Endothelial cell of umbilical vein (primary cell): ENCODE data around the gene FHIT. TPM values are rescaled to one million over a fixed set of nuclear protein-coding genes. Genes with fewer than 3 reads are reported as not detected.

Source experiments
- BruUV-seq: library from RNA; stranded (reverse); fragments of 400-500 nt; replicated peaks from 2 replicates; lab custom pipeline; 2021; lab: Mats Ljungman, UMichigan
- CTCF ChIA-PET: fragments of 300-600, 350-600 bp; sonication (Branson Sonifier 250); formaldehyde crosslinking; loops from one replicate; lab custom pipeline; 2021; ENCODE audit warnings: antibody characterized with exemption, inconsistent platforms; lab: Charles Lee
- POLR2A ChIA-PET: fragments of 300-600, 350-600 bp; sonication (Branson Sonifier 250); formaldehyde crosslinking; loops from one replicate; lab custom pipeline; 2021; ENCODE audit warnings: antibody characterized with exemption, inconsistent platforms; lab: Charles Lee
- DNase-seq: peaks from one replicate; pipeline ENCODE4 v3.0.0-alpha.2; 2011; ENCODE audit warnings: low read depth, low spot score
- FAIRE-seq: peaks from 2 replicates; lab custom pipeline; 2011; peaks lifted over from hg19 to GRCh38; lab: Jason Lieb, UNC
- H2AFZ ChIP-seq: 2 replicates; pipeline ENCODE4 v1.6.0; 2012; ENCODE audit warnings: low read depth, low read length, control low read depth, inconsistent platforms
- H3K27ac ChIP-seq: 2 replicates; pipeline ENCODE4 v1.5.1; 2011; ENCODE audit warnings: low read depth, mild to moderate bottlenecking, control low read depth, low read length, moderate library complexity; ENCODE audit not compliant: insufficient read depth
- H3K27me3 ChIP-seq, 2 experiments: 2 replicates each; pipeline versions ENCODE4 v1.6.0 to v1.6.1; 2011; ENCODE audit warnings: low read length in 2 of 2, mixed read lengths in 1 of 2; ENCODE audit not compliant: control insufficient read depth in 2 of 2, insufficient read depth in 2 of 2
- H3K36me3 ChIP-seq, 2 experiments: 2 replicates in 1 of 2; 3 replicates in 1 of 2; pipeline ENCODE4 v1.5.1; 2011; ENCODE audit warnings: low read length in 2 of 2, mild to moderate bottlenecking in 1 of 2, moderate library complexity in 1 of 2; ENCODE audit not compliant: control insufficient read depth in 2 of 2, insufficient read depth in 2 of 2; ENCODE audit errors: extremely low read depth in 1 of 2
- H3K4me1 ChIP-seq: 3 replicates; pipeline ENCODE4 v1.5.1; 2011; ENCODE audit warnings: mild to moderate bottlenecking, low read length; ENCODE audit not compliant: control insufficient read depth, insufficient read depth; ENCODE audit errors: extremely low read depth
- H3K4me2 ChIP-seq: 2 replicates; pipeline ENCODE4 v1.6.1; 2011; ENCODE audit warnings: low read length, control low read depth, mixed read lengths; ENCODE audit not compliant: insufficient read depth
- H3K4me3 ChIP-seq, 3 experiments: fragments of 200-600 bp in 1 of 3; sonication (generic), shearing (Covaris generic) in 1 of 3; replicated peaks in 1 of 3; 2 replicates each; pipeline ENCODE4 v1.5.1; 2011 to 2016; ENCODE audit warnings: control low read depth in 3 of 3, low read length in 3 of 3, mild to moderate bottlenecking in 2 of 3, inconsistent platforms in 1 of 3, low read depth in 1 of 3, moderate library complexity in 1 of 3; ENCODE audit not compliant: insufficient read depth in 1 of 3
- H3K79me2 ChIP-seq: 2 replicates; pipeline ENCODE4 v1.6.0; 2012; ENCODE audit warnings: low read length, inconsistent platforms; ENCODE audit not compliant: control insufficient read depth, insufficient read depth
- H3K9ac ChIP-seq: replicated peaks from 2 replicates; pipeline ENCODE3; 2011; ENCODE audit warnings: low read length, control low read depth; ENCODE audit not compliant: insufficient read depth; ENCODE audit errors: extremely low read depth
- H3K9me1 ChIP-seq: replicated peaks from 3 replicates; pipeline ENCODE4 v1.6.0; 2011; ENCODE audit warnings: mild to moderate bottlenecking, low read length; ENCODE audit not compliant: control insufficient read depth, insufficient read depth; ENCODE audit errors: extremely low read depth
- H3K9me3 ChIP-seq: replicated peaks from 2 replicates; pipeline ENCODE4 v1.5.1; 2012; ENCODE audit warnings: low read length, inconsistent platforms; ENCODE audit not compliant: control insufficient read depth, insufficient read depth
- H4K20me1 ChIP-seq: replicated peaks from 2 replicates; pipeline ENCODE3; 2011; ENCODE audit warnings: mild to moderate bottlenecking, low read length; ENCODE audit not compliant: control insufficient read depth, insufficient read depth; ENCODE audit errors: extremely low read depth
- EZH2 ChIP-seq: IDR thresholded peaks from 2 replicates; pipeline ENCODE4 v1.6.1; 2012; ENCODE audit warnings: borderline replicate concordance, low read depth, mild to moderate bottlenecking, moderate library complexity, low read length, inconsistent platforms; ENCODE audit not compliant: severe bottlenecking
- FOS ChIP-seq: IDR thresholded peaks from 2 replicates; pipeline ENCODE4 v1.6.1; 2011; ENCODE audit warnings: mild to moderate bottlenecking, low read length, moderate library complexity, borderline replicate concordance; ENCODE audit not compliant: insufficient read depth
- GATA2 ChIP-seq: IDR thresholded peaks from 2 replicates; pipeline ENCODE4 v1.7.0; 2011; ENCODE audit warnings: low read depth, mild to moderate bottlenecking, moderate library complexity, mixed read lengths, low read length; ENCODE audit not compliant: insufficient read length, insufficient read depth
- JUN ChIP-seq: IDR thresholded peaks from 2 replicates; pipeline ENCODE4 v1.6.1; 2011; ENCODE audit warnings: borderline replicate concordance, low read depth; ENCODE audit not compliant: insufficient read length, insufficient read depth
- MYC ChIP-seq: IDR thresholded peaks from one replicate; pipeline ENCODE4 v1.6.1; 2011; ENCODE audit warnings: mild to moderate bottlenecking, low read depth, low read length
- POLR2A ChIP-seq: IDR thresholded peaks from 2 replicates; pipeline ENCODE4 v1.6.1; 2012; ENCODE audit warnings: low read depth, mild to moderate bottlenecking, control low read depth, low read length
- POLR2AphosphoS5 ChIP-seq: IDR thresholded peaks from 2 replicates; pipeline ENCODE4 v1.6.1; 2012; ENCODE audit warnings: low read depth, mild to moderate bottlenecking, control low read depth, low read length, moderate library complexity; ENCODE audit not compliant: insufficient read depth
- dilution Hi-C: fragments of 300-500 bp; cut with MboI; formaldehyde crosslinking; loops from one replicate; pipeline ENCODE4 v1.15.0; 2019; ENCODE audit warnings: low sequenced_read_pairs; ENCODE audit not compliant: extremely low pct_ligation_motif_present
- intact Hi-C: fragments of 100-400 bp; cut with micrococcal nuclease; formaldehyde crosslinking; loops from one replicate; pipeline ENCODE4 v1.10.0; 2022
- polyA plus RNA-seq, 4 experiments: library from polyadenylated mRNA; depleted of rRNA in 3 of 4; stranded (reverse) in 3 of 4; unstranded in 1 of 4; fragments of >200 nt; gene quantifications; 2 replicates each; pipeline versions ENCODE4 v1.2.1 to v1.2.3, GENCODE V29; 2011 to 2012; ENCODE audit warnings: missing spikeins in 1 of 4
- total RNA-seq: library from RNA; stranded (reverse); gene quantifications from 2 replicates; pipeline ENCODE4 v1.2.3, GENCODE V29; 2021
- TF ChIP-seq, protein P1 (sequence below), 2 donors: IDR thresholded peaks; 1 replicate in 1 of 2; 2 replicates in 1 of 2; pipeline ENCODE4 v1.5.1; 2011; ENCODE audit warnings: low read length in 2 of 2, mild to moderate bottlenecking in 2 of 2, moderate library complexity in 2 of 2, control low read depth in 1 of 2, inconsistent platforms in 1 of 2, low read depth in 1 of 2; ENCODE audit not compliant: insufficient read depth in 1 of 2; ENCODE audit errors: extremely low read depth in 1 of 2
- TF ChIP-seq, protein P2 (sequence below): IDR thresholded peaks from 2 replicates; pipeline ENCODE4 v1.6.1; 2011; ENCODE audit not compliant: insufficient read depth, insufficient read length

FHIT gene
- total and polyA plus RNA-seq, 2 donors (not counting 3 experiments of a cell fraction or from before 2014, with no cell fraction given): 0.47 to 2.2 TPM

DNA sequence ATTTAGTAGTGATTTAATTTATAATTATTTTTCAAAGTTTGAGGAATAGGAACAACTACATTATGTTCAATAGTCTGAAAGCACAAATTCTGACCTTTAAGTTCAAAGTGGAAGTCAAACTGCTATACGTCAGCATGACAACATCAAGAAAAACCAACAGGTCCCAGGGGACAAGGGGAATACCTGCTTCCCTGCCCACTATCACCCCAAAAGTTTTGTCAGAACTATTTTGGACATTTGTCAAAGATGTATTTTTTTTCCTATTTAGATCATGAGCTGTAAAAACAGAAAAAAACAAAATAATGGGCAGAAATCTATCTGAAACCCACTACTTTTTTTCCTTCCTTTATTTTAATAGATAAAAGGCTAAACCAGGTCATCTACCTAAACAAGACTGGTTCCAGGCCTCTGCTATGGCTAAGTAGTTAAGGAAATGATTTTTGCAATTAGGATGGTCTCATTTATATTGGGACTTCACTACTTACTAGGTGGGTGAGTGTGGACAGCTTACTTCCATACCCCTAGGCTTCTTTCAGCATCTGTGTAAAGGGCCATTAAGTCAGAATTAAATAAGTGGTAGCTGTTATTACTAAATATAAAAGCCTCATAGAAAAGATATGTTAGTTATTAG lies 746.3 kb downstream of the FHIT start:
- no peak overlapping the region for H3K4me2 ChIP-seq
- no peak overlapping the region for H3K9ac ChIP-seq
- DNase-seq (no peak), FAIRE-seq (no peak)
- no peaks in the 10 kb centered on the region for H3K9me3 ChIP-seq
- H3K79me2 ChIP-seq: no peaks in the 10 kb centered on the region
- no peak overlapping the region for H3K27ac ChIP-seq
- BruUV-seq: no TSS peak
- ChIA-PET CTCF (no interaction called here), POLR2A (no interaction called here)
- dilution Hi-C loops (no loop called here), intact Hi-C loops (no loop called here)
- H3K36me3 ChIP-seq: no peaks in the 10 kb centered on the region
- no peaks in the 10 kb centered on the region for H3K9me1 ChIP-seq
- H3K27me3 ChIP-seq: no peaks in the 10 kb centered on the region
- no peaks in the 10 kb centered on the region for H3K4me1 ChIP-seq
- H2AFZ ChIP-seq: no peak overlapping the region
- H3K4me3 ChIP-seq: no peak overlapping the region
- H4K20me1 ChIP-seq: no peaks in the 10 kb centered on the region
- TF ChIP-seq, protein P1, sequence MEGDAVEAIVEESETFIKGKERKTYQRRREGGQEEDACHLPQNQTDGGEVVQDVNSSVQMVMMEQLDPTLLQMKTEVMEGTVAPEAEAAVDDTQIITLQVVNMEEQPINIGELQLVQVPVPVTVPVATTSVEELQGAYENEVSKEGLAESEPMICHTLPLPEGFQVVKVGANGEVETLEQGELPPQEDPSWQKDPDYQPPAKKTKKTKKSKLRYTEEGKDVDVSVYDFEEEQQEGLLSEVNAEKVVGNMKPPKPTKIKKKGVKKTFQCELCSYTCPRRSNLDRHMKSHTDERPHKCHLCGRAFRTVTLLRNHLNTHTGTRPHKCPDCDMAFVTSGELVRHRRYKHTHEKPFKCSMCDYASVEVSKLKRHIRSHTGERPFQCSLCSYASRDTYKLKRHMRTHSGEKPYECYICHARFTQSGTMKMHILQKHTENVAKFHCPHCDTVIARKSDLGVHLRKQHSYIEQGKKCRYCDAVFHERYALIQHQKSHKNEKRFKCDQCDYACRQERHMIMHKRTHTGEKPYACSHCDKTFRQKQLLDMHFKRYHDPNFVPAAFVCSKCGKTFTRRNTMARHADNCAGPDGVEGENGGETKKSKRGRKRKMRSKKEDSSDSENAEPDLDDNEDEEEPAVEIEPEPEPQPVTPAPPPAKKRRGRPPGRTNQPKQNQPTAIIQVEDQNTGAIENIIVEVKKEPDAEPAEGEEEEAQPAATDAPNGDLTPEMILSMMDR (IDR thresholded peaks at IDR 0.05; ENCODE audit: extremely low read depth in 1 of 2, insufficient read depth in 1 of 2, low read depth in 1 of 2, low read length in 2 of 2): no peak
- TF ChIP-seq GATA2 (no peak), MYC (no peak), POLR2A (no peak), FOS (no peak), POLR2AphosphoS5 (no peak), JUN (no peak), EZH2 (no peak)
- TF ChIP-seq, protein P2, sequence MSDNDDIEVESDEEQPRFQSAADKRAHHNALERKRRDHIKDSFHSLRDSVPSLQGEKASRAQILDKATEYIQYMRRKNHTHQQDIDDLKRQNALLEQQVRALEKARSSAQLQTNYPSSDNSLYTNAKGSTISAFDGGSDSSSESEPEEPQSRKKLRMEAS: no peak
